HepG2 (cell line): ENCODE data around the gene CRKL. TPM values are rescaled to one million over a fixed set of nuclear protein-coding genes. Genes with fewer than 3 reads are reported as not detected.

Source experiments
- ATM ChIP-seq: fragments of 450-650 bp; IDR thresholded peaks from 2 replicates; pipeline ENCODE4 v1.7.1; 2017; ENCODE audit warnings: mild to moderate bottlenecking, borderline replicate concordance
- BCL6 ChIP-seq: IDR thresholded peaks from 2 replicates; pipeline ENCODE4 v1.6.1; 2016; ENCODE audit warnings: missing genetic modification reagents, missing compliant biosample characterization
- FOSL1 ChIP-seq: sonication (generic); formaldehyde crosslinking; IDR thresholded peaks from 2 replicates; pipeline ENCODE4 v1.9.0; 2021; ENCODE audit warnings: missing genetic modification reagents, borderline replicate concordance
- FOXK1 ChIP-seq: sonication (generic); formaldehyde crosslinking; IDR thresholded peaks from 2 replicates; pipeline ENCODE4 v1.4.0; 2020; ENCODE audit warnings: low read depth, missing genetic modification reagents, borderline replicate concordance
- GABPA ChIP-seq, 2 experiments: IDR thresholded peaks; 2 replicates each; pipeline ENCODE4 v1.6.1; 2011 to 2016; ENCODE audit warnings: low read depth in 2 of 2, low read length in 1 of 2, missing biosample characterization in 1 of 2, missing genetic modification characterization in 1 of 2
- HINFP ChIP-seq: sonication (generic); formaldehyde crosslinking; IDR thresholded peaks from 2 replicates; pipeline ENCODE4 v1.4.0; 2020; ENCODE audit warnings: low read depth, mild to moderate bottlenecking, missing genetic modification reagents
- PLSCR1 ChIP-seq: sonication (generic); formaldehyde crosslinking; IDR thresholded peaks from 2 replicates; pipeline ENCODE4 v1.5.0; 2020; ENCODE audit warnings: missing genetic modification reagents, mild to moderate bottlenecking, borderline replicate concordance
- RXRB ChIP-seq: IDR thresholded peaks from 2 replicates; pipeline ENCODE4 v1.6.1; 2016; ENCODE audit warnings: borderline replicate concordance, missing genetic modification reagents, missing compliant biosample characterization
- SATB2 ChIP-seq: sonication (generic); formaldehyde crosslinking; IDR thresholded peaks from 2 replicates; pipeline ENCODE4 v1.5.0; 2020; ENCODE audit warnings: missing genetic modification reagents
- SRSF4 ChIP-seq: fragments of 200-400 bp; formaldehyde crosslinking; IDR thresholded peaks from one replicate; pipeline ENCODE4 v1.6.1; 2018; ENCODE audit warnings: mild to moderate bottlenecking, low read depth, low read length, moderate library complexity; ENCODE audit not compliant: poor library complexity, severe bottlenecking
- TFAP4 ChIP-seq: sonication (generic); IDR thresholded peaks from 2 replicates; pipeline ENCODE4 v1.6.1; 2016; ENCODE audit warnings: low read depth, borderline replicate concordance
- THYN1 ChIP-seq: sonication (generic); formaldehyde crosslinking; IDR thresholded peaks from 2 replicates; pipeline ENCODE4 v1.8.1; 2023; ENCODE audit warnings: low read depth, mild to moderate bottlenecking, moderate library complexity, missing genetic modification reagents, borderline replicate concordance
- ZBTB37 ChIP-seq: sonication (generic); formaldehyde crosslinking; IDR thresholded peaks from 2 replicates; pipeline ENCODE4 v1.4.0; 2020; ENCODE audit warnings: mild to moderate bottlenecking, missing genetic modification reagents
- ZNF574 ChIP-seq: sonication (generic); formaldehyde crosslinking; IDR thresholded peaks from 2 replicates; pipeline ENCODE4 v1.4.0; 2020; ENCODE audit warnings: missing genetic modification reagents
- ZNF768 ChIP-seq: sonication (generic); formaldehyde crosslinking; IDR thresholded peaks from 2 replicates; pipeline ENCODE4 v1.4.0; 2020; ENCODE audit warnings: missing genetic modification reagents
- ZNF770 ChIP-seq: sonication (generic); formaldehyde crosslinking; IDR thresholded peaks from 2 replicates; pipeline ENCODE4 v1.5.0; 2020; ENCODE audit warnings: mild to moderate bottlenecking, missing genetic modification reagents
- ZNF850 ChIP-seq: sonication (generic); formaldehyde crosslinking; conservative IDR thresholded peaks from 2 replicates; pipeline ENCODE4 v1.9.0; 2021; ENCODE audit warnings: mild to moderate bottlenecking, missing genetic modification reagents
- polyA plus RNA-seq, 8 experiments: library from polyadenylated mRNA; depleted of rRNA in 3 of 8; stranded (reverse) in 7 of 8; unstranded in 1 of 8; fragments of >200 nt; fragmentation: Illumina TruSeq in 4 of 8; extraction: Trizol in 4 of 8; gene quantifications; 2 replicates each; pipeline versions ENCODE4 v1.2.1 to v1.2.3, GENCODE V29; 2011 to 2016; ENCODE audit warnings: low read depth in 4 of 8, missing spikeins in 1 of 8, mixed read lengths in 1 of 8; ENCODE audit not compliant: insufficient read depth in 1 of 8
- total RNA-seq, 5 experiments: library from RNA; depleted of rRNA; stranded (reverse); fragments of >200 nt; fragmentation: Illumina TruSeq; extraction: Trizol; gene quantifications; 2 replicates each; pipeline ENCODE4 v1.2.3, GENCODE V29; 2016; ENCODE audit warnings: low read depth in 1 of 5

Gene CRKL
- total and polyA plus RNA-seq, 2 of the 13 experiments (the other 11 are each of a cell fraction or from before 2014, with no cell fraction given) = 37.4 to 60.6 TPM

GRCh38 chr22:20885557-20886323, 31.5 kb upstream of the CRKL start (continued):
- TF ChIP-seq ZBTB37 (CRISPR knock-in tag) = no peak
- no peak for TF ChIP-seq PLSCR1 (CRISPR knock-in tag)
- TF ChIP-seq FOXK1 = peak; percentile 12; the same call in 1 of the 2 replicates
- no peak for TF ChIP-seq THYN1 (CRISPR knock-in tag)
- peak; percentile 88 for TF ChIP-seq ZNF768 (CRISPR knock-in tag)
- TF ChIP-seq SRSF4 = no peak
- TF ChIP-seq RXRB = peak; percentile 84
- TF ChIP-seq FOSL1 (CRISPR knock-in tag) = no peak
- peak; percentile 60; the same call in 1 of the 2 replicates for TF ChIP-seq ZNF770 (CRISPR knock-in tag)
- peak; percentile 71 for TF ChIP-seq ZNF574 (CRISPR knock-in tag)
- no peak for TF ChIP-seq GABPA (IDR thresholded peaks at IDR 0.05; ENCODE audit: low read depth, low read length)
- TF ChIP-seq GABPA (CRISPR knock-in tag; IDR thresholded peaks at IDR 0.05; ENCODE audit: low read depth) = 0 out of 2 replicates have a peak, but pooled peaks have one; percentile 17
- TF ChIP-seq BCL6 = peak; percentile 48; the same call in 1 of the 2 replicates
- peak; percentile 95 for TF ChIP-seq TFAP4
- TF ChIP-seq ZNF850 (CRISPR knock-in tag) = no peak
- TF ChIP-seq ATM = no peak
- TF ChIP-seq SATB2 (CRISPR knock-in tag) = no peak
- 0 out of 2 replicates have a peak, but pooled peaks have one; percentile 68 for TF ChIP-seq HINFP (CRISPR knock-in tag)
